AG10803 (cell line): ENCODE measurements around the gene PTPN13.
"Not testable (repeated sequence)": the region's sequence is repeated elsewhere in the genome, so short reads cannot be mapped to it uniquely, and the experiment has no call there.

Source experiments
- DNase-seq: peaks from one replicate; pipeline ENCODE4 v3.0.0; 2010; ENCODE audit warnings: low read depth
- H3K4me3 ChIP-seq: 2 replicates; pipeline ENCODE4 v1.5.1; 2011; ENCODE audit warnings: mild to moderate bottlenecking, low read length, control low read depth
- CTCF ChIP-seq: conservative IDR thresholded peaks from 2 replicates; pipeline ENCODE4 v1.5.1; 2011; ENCODE audit warnings: mild to moderate bottlenecking, low read length, control low read depth, inconsistent platforms

The PTPN13 gene

GRCh38 chr4:86633854-86634253, 39.7 kb downstream of the PTPN13 start:
- no peak for DNase-seq

GRCh38 chr4:86640469-86640868, 46.4 kb downstream of the PTPN13 start:
- TF ChIP-seq CTCF = no peak
- DNase-seq = peak; percentile 31
- H3K4me3 ChIP-seq = no peak overlapping the region

More at GRCh38 chr4:86633854-86634253, 39.7 kb downstream of the PTPN13 start:
- no peak overlapping the region for H3K4me3 ChIP-seq
- no peak for TF ChIP-seq CTCF

GRCh38 chr4:86641516-86642090, 47.5 kb downstream of the PTPN13 start:
- no peak overlapping the region for H3K4me3 ChIP-seq
- TF ChIP-seq CTCF = no peak
- no peak for DNase-seq

GRCh38 chr4:86644892-86645291, 50.8 kb downstream of the PTPN13 start:
- DNase-seq = no peak
- no peak overlapping the region for H3K4me3 ChIP-seq
- TF ChIP-seq CTCF = no peak

- no peak for DNase-seq
- no peak overlapping the region for H3K4me3 ChIP-seq
- no peak for TF ChIP-seq CTCF
Measured at GRCh38 chr4:86652332-86652932, 58.3 kb downstream of the PTPN13 start.

GRCh38 chr4:86653237-86653865, 59.2 kb downstream of the PTPN13 start:
- no peak for DNase-seq
- TF ChIP-seq CTCF = peak; percentile 17
- H3K4me3 ChIP-seq = no peak overlapping the region

GRCh38 chr4:86656781-86657180, 62.7 kb downstream of the PTPN13 start:
- DNase-seq, H3K4me3 ChIP-seq: not testable (repeated sequence)
